Prostate gland (tissue), 2 donors: ENCODE measurements around the gene APOA1. TPM values are rescaled to one million over a fixed set of nuclear protein-coding genes. Genes with fewer than 3 reads are reported as not detected.

Experiments
- DNase-seq: peaks from one replicate; pipeline ENCODE4 v3.0.0-alpha.2; 2019; ENCODE audit warnings: low spot score
- H3K27ac ChIP-seq, 2 donors: fragments of 200-600 bp; sonication (generic); 2 replicates each; pipeline ENCODE4 v1.5.1; 2017 to 2019
- H3K27me3 ChIP-seq: fragments of 200-600 bp; sonication (generic); replicated peaks from 2 replicates; pipeline ENCODE4 v1.5.1; 2019; ENCODE audit not compliant: insufficient read depth
- H3K36me3 ChIP-seq, 2 donors: fragments of 200-600 bp; sonication (generic); 1 replicate in 1 of 2; 2 replicates in 1 of 2; pipeline versions ENCODE4 v1.5.1 to v1.8.1; 2017 to 2019
- H3K4me1 ChIP-seq: fragments of 200-600 bp; sonication (generic); replicated peaks from 2 replicates; pipeline ENCODE4 v1.5.1; 2019
- H3K4me3 ChIP-seq, 2 donors: fragments of 200-600 bp; sonication (generic); 2 replicates each; pipeline ENCODE4 v1.5.1; 2017 to 2019
- H3K9me3 ChIP-seq: fragments of 200-600 bp; sonication (generic); 2 replicates; pipeline ENCODE4 v1.5.1; 2017
- POLR2A ChIP-seq: fragments of 450-650 bp; IDR thresholded peaks from one replicate; pipeline ENCODE4 v1.6.1; 2016; ENCODE audit warnings: antibody characterized with exemption, mild to moderate bottlenecking
- POLR2AphosphoS5 ChIP-seq: sonication (generic); formaldehyde crosslinking; IDR thresholded peaks from one replicate; pipeline ENCODE4 v1.6.1; 2017; ENCODE audit warnings: antibody characterized with exemption
- WGBS: methylation state at CpG from one replicate; pipeline ENCODE4 v1.1.5; 2018; 5-methylcytosine and 5-hydroxymethylcytosine counted together
- intact Hi-C: fragments of 100-400 bp; cut with DNase I; formaldehyde crosslinking; loops from one replicate; pipeline ENCODE4 v1.14.2; 2022
- total RNA-seq, 2 donors: library from RNA; depleted of rRNA; stranded (reverse); fragments of >200 nt; gene quantifications; one replicate each; pipeline ENCODE4 v1.1.0, GENCODE V29; 2016
- TF ChIP-seq, protein P1 (sequence below), 4 experiments: fragments of 200-600 bp in 2 of 4; fragments of 450-650 bp in 2 of 4; sonication (generic) in 2 of 4; IDR thresholded peaks; 1 replicate in 3 of 4; 2 replicates in 1 of 4; pipeline ENCODE4 v1.5.1; 2016 to 2019; ENCODE audit warnings: antibody characterized with exemption in 4 of 4, mild to moderate bottlenecking in 2 of 4, moderate library complexity in 2 of 4

APOA1 gene
- total RNA-seq, result 1,000 to 10,000 TPM in 1 of 2 donors, not detected in 1; 2,058 TPM

DNA sequence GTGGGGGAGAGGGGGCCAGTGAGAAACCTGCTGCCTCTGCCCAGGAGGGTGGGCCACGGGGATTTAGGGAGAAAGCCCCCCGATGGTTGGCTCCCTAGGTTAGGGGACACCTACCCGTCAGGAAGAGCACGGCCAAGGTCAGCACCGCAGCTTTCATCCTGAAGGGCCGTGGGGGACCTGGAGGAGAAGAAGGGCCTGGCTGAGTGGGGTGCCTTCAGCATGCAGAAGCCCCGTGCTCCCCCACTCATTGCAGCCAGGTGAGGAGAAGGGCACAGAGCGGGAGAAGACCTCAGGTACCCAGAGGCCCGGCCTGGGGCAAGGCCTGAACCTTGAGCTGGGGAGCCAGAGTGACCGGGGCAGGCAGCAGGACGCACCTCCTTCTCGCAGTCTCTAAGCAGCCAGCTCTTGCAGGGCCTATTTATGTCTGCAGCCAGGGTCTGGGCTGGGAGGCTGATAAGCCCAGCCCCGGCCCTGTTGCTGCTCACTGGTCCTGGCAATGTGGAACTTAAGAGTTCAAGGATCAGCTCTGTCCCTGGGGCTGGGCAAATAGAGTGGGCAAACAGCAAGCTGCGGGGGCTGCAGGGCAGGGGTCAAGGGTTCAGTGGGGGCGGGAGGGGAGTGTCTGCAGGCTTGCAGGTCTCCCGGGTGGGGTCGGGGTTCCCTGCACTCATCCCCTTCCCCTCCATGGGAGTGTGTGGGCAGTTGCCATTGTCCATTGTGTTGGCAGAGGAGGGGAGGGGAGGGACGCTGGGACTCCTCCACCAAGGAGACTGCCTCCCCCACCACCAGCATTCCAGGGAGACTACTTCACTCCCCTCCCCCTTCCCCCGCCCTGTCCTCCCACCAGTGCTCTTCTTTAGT, at the start of gene APOA1:
APOA1 (minus strand) TSS at position 392 of the 861 bp plus-strand sequence; CDS start at position 157, 235 bp downstream.
- no peak for DNase-seq
- H3K9me3 ChIP-seq, result no peaks in the 10 kb centered on the region
- WGBS, result 82% methylated on average over 19 of the region's 19 CpGs
- H3K4me3 ChIP-seq, result no peak within 1 kb of the TSS
- TF ChIP-seq POLR2AphosphoS5 (no peak), POLR2A (no peak)
- TF ChIP-seq, protein P1, sequence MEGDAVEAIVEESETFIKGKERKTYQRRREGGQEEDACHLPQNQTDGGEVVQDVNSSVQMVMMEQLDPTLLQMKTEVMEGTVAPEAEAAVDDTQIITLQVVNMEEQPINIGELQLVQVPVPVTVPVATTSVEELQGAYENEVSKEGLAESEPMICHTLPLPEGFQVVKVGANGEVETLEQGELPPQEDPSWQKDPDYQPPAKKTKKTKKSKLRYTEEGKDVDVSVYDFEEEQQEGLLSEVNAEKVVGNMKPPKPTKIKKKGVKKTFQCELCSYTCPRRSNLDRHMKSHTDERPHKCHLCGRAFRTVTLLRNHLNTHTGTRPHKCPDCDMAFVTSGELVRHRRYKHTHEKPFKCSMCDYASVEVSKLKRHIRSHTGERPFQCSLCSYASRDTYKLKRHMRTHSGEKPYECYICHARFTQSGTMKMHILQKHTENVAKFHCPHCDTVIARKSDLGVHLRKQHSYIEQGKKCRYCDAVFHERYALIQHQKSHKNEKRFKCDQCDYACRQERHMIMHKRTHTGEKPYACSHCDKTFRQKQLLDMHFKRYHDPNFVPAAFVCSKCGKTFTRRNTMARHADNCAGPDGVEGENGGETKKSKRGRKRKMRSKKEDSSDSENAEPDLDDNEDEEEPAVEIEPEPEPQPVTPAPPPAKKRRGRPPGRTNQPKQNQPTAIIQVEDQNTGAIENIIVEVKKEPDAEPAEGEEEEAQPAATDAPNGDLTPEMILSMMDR (IDR thresholded peaks at IDR 0.05), result no peak
- no peaks in the 10 kb centered on the region for H3K4me1 ChIP-seq
- intact Hi-C loops, result loop anchor here (2.0 kb wide), 1 partner anchor 45 kb away; no protein-coding TSS in a partner anchor
- no peaks in the 10 kb centered on the region for H3K27me3 ChIP-seq
- no peaks in the 10 kb centered on the region for H3K36me3 ChIP-seq
- H3K27ac ChIP-seq, result no peak within 1 kb of the TSS

- Histone ChIP-seq H3K9me3 (no peaks in the 10 kb centered on the region), H3K27ac (no peak overlapping the region), H3K4me1 (no peaks in the 10 kb centered on the region), H3K4me3 (no peak overlapping the region), H3K36me3 (no peaks in the 10 kb centered on the region), H3K27me3 (no peaks in the 10 kb centered on the region)
- WGBS, result 77% methylated on average over 5 of the region's 5 CpGs
- intact Hi-C loops, result no loop called here
- DNase-seq, result no peak
- TF ChIP-seq POLR2A (no peak), POLR2AphosphoS5 (no peak)
- TF ChIP-seq, protein P1 (IDR thresholded peaks at IDR 0.05), result no peak
Measured at GRCh38 chr11:116885951-116886655, 48.7 kb upstream of the APOA1 start.

DNA sequence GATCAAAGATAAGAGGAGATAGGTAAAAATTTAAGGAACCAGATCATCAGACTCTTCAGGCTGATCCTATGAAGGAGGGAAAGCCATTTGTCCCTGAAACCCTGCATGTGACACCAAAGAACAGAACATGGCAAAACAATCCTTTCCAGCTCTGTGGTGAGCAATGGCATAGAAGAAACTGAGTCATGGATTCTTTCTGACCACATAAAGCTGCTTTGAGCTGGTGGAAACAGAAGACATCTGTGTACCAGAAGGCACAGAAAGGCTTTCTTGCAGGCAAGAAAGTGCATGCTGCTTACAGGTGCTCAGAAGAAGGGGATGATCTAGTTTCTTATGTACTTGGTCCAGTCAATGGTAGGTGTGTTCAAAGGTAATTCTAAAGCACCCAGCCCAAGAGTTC, 45.0 kb upstream of the APOA1 start:
- intact Hi-C loops, result loop anchor here (5.0 kb wide), 1 partner anchor 340 kb away; no protein-coding TSS in a partner anchor
- no peaks in the 10 kb centered on the region for H3K36me3 ChIP-seq
- no peaks in the 10 kb centered on the region for H3K27me3 ChIP-seq
- no peaks in the 10 kb centered on the region for H3K9me3 ChIP-seq
- no peaks in the 10 kb centered on the region for H3K4me1 ChIP-seq
- no peak overlapping the region for H3K4me3 ChIP-seq
- TF ChIP-seq POLR2AphosphoS5, result no peak
- TF ChIP-seq, protein P1 (IDR thresholded peaks at IDR 0.05), result no peak
- TF ChIP-seq POLR2A, result no peak
- no peak overlapping the region for H3K27ac ChIP-seq
- DNase-seq, result no peak

- H3K36me3 ChIP-seq, result no peaks in the 10 kb centered on the region
- TF ChIP-seq POLR2A, result no peak
- TF ChIP-seq, protein P1 (IDR thresholded peaks at IDR 0.05), result no peak
- TF ChIP-seq POLR2AphosphoS5, result no peak
- intact Hi-C loops, result loop anchor here (2.0 to 5.0 kb wide), 2 partner anchors 216 to 341 kb away; no protein-coding TSS in a partner anchor
- no peaks in the 10 kb centered on the region for H3K27me3 ChIP-seq
- H3K9me3 ChIP-seq, result no peaks in the 10 kb centered on the region
- H3K4me3 ChIP-seq, result no peak overlapping the region
- DNase-seq, result no peak
- H3K27ac ChIP-seq, result no peak overlapping the region
- 83% methylated on average over 6 of the region's 6 CpGs for WGBS
- no peaks in the 10 kb centered on the region for H3K4me1 ChIP-seq
Measured at GRCh38 chr11:116881143-116881542, 43.7 kb upstream of the APOA1 start.
